SH-SY5Y (cell line): ENCODE results near the gene HOXA10.

ENCODE experiments used
- GATA2 ChIP-seq: IDR thresholded peaks from 2 replicates; pipeline ENCODE4 v1.6.1; 2011; ENCODE audit warnings: mild to moderate bottlenecking, low read depth, low read length
- GATA3 ChIP-seq: IDR thresholded peaks from 2 replicates; pipeline ENCODE4 v1.6.1; 2011; ENCODE audit warnings: low read depth, mild to moderate bottlenecking, low read length, moderate library complexity

Gene HOXA10

DNA sequence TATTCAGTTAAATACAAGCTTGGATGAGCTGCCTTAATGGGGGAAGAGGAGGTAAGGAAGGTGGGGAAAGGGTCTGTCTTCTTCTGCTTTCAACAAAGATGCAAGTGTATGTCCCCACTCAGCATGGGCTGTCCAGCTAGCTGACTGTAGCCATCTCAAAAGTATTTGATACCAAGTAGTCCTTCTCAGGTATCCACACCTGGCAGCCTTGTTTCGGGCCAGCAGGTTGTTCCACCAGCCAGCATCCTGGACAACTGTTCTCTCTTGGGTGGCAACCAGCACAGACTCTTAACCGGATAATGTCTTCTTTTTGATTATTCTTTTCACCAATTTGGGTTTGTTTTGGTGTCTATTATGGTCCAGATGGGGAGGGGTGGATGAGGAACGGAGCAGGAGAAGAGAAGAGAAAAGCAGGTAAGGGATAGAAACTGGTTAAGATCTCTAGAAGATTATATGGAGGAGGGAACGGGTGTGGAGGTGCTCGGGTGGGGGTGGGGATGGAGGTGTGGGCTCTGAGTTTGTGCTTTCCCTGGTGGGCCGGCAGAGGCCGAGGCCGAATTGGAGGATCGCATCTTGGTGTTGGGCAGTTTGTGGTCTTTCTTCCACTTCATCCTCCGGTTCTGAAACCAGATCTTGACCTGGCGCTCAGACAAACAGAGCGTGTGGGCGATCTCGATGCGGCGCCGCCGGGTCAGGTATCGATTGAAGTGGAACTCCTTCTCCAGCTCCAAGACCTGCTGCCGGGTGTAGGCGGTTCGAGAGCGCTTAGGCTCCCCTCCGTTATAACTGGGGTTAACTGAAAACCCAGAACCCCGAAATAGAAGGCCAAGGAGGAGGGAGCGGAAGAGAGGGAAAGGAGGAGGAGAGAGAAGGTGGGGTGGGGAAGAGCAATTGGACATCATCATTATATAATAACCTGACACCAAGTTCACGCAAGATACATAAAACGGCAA lies 45.1 kb downstream of the HOXA10 start:
- TF ChIP-seq GATA2 (no peak), GATA3 (no peak)

DNA sequence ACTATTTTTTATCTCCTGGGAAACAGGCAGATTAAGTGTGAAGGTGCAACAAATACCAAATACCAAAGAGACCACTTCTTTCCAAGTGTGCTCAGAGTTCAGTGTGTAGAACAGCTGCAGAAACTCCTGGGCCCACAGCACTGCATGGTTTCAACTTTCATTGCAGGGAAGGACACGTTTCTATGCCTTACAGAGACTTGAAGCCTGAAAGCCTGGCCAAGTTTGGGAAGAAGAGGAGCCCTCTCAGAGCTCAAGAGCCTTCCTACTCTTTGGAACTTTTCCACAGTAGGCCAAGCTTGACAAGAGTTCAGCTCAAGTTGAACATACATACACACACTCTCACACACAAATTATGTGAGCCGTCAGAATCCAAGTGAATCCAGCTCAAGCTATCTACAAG lies 46.1 kb downstream of the HOXA10 start:
- TF ChIP-seq GATA2 = no peak
- no peak for TF ChIP-seq GATA3

DNA sequence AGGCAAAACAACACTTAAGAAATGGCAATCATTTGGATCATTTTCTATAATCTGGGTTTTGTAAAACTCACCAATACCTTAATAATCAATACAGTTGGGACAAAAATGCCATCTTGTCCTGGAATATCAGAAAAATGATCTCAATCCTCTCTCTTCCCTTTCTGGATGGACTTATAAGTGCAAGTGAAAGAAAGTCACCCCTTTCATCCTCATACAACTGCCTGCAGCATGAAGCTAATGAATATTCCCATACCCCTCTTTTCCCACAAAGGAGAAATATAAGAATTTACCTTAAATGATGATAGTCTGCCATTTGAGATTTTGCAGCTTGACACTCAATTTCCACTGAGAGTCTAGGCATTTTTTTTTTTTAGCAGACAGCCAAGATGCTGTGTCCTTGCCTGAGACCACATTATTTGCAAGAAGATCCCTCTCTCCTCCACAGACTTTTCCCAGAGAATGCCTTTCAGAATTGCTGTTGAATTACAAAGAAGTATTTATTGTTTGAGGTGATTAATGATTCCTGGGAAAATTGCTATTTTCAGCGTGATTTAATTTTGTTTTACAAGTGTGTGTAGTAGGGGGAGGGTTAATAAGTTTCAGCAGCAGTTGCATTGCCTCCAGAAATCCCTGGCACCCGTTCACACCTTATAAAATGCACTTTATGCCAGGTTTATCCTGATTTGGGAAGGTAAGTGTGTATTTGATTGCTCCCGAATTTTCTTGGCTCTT lies 47.4 kb downstream of the HOXA10 start:
- TF ChIP-seq GATA2 (no peak), GATA3 (no peak)

DNA sequence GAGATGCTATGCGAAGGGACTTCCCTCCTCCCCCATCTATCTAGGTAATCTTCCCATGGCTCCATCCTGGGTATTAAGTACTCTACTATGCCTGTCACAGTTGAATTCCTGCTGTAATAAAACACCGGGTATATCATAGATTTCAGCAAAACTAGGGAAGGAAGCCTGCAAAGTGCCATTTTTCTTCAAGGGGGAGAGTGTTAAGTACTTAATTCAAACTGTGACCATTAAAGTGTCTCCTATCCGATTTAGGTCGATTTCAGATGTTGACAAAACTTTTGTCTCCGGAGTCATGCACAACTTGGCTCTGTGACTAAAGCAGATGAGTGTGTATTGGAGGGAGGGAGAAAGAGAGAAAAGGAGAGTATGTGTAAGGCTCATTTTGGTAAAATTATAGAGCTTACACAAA lies 48.1 kb downstream of the HOXA10 start:
- TF ChIP-seq GATA3 = no peak
- no peak for TF ChIP-seq GATA2

DNA sequence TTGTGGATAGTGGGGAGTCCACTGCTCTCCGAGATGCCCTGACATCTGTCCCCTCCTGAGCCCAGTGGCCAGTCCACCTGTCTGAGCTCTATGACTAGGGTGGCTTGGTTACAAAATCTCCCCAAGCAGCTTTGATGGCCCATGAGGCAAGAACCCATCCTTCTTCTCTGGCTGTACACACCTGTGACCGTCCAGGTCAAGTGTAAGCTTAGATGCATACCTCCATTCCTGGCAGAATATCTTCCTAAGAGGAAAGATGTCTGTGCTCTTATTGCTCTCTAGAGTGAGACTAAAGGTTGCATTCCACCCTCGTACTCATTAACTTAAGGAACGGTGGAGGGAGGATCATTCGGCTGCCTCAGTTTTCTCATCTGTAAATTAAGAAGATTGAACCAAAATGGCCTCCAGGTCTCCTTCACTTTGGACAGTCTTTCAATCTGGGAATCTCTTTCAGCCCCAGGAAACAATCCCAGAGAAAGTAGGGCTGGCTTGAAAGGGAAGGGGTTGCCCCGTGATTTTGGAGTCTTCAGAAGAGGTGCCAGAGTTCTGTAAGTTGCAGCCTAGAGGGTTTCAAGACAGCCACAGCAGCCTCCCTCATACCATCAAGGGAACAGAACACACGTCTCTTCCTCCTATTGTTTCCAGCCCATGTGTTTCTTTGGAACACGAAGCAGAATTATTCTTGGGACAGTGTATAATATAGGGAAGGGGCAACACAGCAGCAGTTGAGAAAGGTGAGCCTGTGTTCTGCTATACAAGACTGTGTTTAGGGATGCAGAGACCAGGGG lies 49.0 kb downstream of the HOXA10 start:
- TF ChIP-seq GATA3 (no peak), GATA2 (no peak)

DNA sequence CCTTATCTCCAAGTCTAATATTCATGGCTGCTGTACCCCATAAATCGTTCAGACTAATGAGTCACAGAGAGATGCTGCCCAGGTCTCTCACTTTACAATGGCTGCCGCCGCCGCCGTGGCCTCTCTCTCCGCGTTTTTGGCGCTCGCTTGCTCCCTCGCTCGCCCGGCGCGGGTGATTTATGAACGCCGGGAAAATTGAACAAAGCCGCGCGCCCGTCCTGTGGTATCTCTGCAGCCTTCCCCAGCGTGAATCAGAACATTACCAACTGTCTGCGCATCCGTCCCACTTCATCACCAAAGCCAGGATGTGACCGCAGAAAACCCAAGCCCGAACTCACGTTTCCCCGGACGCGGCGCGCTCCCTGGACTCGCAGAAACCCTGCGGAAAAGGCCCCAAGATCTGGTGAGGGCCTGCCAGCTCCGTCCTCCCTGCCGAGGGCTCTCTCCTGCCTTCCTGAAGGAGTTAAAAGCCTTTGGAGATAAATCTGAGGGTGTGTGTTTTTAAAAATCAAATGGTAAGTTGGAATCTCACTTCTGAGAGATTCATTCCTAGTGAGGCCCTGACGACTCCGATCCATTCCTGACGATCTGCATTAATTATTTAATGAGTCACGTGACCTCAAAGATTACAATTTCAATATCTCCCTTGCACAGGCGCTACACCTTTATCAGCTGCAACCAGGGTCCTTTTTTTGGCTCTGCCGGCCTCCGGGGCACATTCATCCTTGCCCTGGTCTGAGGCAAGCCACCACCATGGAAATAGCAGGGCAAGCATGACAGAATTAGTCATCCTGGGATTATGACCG lies 49.8 kb downstream of the HOXA10 start:
- no peak for TF ChIP-seq GATA3
- TF ChIP-seq GATA2 = no peak

DNA sequence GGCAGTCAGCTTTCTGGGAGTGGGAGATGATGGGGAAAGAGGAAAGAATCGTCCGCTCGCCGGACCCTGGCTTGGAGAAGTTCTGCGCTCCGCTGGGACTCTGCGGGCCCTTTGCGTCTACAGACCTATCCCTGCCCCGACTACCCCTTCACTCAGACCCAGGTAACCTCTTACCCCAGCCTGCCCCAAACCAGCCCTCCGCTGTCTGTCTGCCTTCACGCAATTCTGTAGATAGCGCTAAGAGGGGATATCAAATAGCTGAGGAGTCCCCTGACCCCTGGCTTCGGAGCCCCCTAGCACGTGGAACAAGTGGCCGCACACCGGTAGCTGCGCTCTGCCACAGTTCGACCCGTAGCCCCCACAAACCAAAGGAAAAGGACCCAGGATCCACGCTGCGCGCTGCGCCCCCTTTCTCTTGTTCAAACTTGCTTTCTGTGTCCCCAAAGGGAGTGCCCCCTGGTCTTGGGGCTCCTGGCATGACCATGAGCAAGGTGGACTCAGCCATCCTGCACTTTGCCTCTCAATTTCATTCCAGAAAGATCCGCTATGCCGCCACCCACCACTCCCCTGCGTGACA lies 50.6 kb downstream of the HOXA10 start:
- no peak for TF ChIP-seq GATA3
- TF ChIP-seq GATA2 = no peak

DNA sequence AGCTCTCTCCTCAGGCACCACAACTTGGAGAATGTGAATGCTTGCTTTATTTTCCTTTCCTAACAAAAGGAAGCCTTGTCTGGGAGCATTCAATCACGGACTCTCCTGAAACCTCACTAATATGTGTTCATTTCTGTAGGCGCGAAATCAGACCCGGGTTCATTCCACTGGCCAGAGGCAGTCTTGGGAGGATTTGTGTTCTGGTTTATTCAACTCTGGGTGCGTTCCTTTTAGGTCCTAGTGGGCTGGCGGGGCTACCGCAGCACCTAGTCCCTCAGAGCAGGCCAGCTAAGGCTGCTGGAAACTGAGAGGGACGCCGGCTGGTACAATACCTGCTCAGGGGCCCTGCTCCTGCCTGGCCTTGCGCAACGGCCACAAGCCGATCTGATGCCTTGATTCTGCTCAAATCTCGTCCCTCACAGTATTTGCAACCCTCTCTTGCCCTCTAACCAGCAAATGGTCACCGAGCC lies 51.1 kb downstream of the HOXA10 start:
- TF ChIP-seq GATA3 = no peak
- TF ChIP-seq GATA2 = no peak

DNA sequence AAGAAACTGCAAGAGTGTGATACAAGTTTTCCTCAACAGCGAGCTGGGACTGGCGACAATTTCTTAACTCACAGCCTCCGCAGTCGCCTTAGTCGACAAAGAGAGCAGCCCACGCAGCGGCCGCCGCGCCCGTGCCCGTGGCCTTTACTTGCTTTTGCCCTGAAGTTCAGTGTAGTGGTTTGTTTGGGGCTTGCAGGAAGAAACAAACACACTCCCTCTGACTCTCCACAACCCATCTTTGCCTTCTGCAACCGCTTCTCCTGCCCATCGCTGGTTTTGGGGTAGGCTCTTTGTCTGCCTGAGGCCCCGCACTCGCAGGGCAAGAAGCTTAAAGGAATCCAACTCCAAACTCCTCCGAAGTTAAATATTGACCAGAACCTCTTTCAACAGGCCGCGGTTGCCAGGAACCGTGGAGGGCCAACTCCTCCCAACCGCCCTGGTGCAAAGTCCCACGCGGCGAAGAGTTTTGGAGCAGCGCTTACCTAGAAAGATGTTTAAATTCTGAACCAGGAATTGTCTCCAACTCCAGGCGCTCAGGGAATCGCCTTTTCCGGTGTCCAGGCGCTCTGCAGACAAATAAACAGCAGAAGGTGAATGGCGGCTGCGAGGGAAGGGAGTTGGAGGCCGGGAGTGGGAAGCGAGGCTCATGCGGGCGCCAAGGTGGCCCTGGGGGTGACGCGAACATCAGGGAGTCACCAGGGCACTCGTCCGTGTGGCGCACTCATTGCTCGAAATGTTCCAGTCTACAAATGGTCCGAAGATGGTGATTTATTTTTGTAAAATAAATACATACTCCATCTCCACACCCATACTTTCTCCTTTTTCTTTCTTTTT lies 51.8 kb downstream of the HOXA10 start:
- TF ChIP-seq GATA3 (no peak), GATA2 (no peak)

DNA sequence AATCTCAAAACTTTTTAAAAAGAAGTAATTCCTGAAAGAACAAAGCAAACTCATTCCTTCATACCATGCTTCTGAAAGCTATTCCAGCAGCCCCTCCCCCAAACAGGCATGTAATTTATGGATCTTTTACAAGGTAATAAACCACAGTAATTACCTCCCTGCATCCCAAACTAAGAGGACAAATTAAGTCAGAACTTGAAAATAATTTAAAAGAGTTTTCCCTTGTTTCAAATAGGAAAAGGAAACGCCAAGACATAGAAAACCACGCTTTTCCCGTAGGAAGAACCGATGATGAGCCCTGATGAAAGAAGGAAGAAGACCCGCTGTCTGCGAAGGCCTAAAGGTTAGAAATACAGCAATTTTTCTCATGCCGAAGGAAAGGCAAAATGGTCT lies 52.4 kb downstream of the HOXA10 start:
- no peak for TF ChIP-seq GATA2
- no peak for TF ChIP-seq GATA3
